Measurements from ENCODE around the gene DDX6. TPM values are rescaled to one million over a fixed set of nuclear protein-coding genes. Genes with fewer than 3 reads are reported as not detected.

Gene DDX6
- total RNA-seq, 1 donor from 2014 or later: 218 TPM

DNA sequence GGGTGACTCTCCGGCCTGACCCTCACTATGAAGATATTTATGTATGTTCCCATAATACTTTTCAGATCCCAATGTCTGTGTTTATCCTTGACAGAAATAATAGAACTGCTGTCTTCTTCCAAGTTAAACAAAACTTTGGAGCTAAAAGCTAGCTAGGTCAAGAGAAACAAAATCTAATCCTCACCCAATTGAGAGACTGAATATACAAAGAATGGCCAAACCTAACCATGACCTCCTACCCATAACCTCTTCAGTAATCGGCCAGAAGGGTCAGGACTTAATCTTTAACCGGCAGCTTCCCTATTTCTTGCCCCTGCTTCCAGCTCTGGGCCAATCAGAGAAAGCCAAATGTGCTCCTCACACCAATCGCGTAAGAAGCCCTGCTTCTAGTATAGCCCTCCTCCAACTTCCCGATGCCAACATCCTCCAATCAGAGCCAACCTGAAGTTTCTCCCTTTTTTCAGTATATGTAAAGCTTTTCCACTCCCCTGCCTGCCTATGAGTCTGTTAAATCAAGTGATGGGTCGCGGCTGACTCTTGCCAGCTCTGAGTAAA is 1.7 kb upstream of the DDX6 start:
- peak; percentile 43 for DNase-seq (ENCODE audit: low read depth, low spot score)
- TF ChIP-seq, protein P1, sequence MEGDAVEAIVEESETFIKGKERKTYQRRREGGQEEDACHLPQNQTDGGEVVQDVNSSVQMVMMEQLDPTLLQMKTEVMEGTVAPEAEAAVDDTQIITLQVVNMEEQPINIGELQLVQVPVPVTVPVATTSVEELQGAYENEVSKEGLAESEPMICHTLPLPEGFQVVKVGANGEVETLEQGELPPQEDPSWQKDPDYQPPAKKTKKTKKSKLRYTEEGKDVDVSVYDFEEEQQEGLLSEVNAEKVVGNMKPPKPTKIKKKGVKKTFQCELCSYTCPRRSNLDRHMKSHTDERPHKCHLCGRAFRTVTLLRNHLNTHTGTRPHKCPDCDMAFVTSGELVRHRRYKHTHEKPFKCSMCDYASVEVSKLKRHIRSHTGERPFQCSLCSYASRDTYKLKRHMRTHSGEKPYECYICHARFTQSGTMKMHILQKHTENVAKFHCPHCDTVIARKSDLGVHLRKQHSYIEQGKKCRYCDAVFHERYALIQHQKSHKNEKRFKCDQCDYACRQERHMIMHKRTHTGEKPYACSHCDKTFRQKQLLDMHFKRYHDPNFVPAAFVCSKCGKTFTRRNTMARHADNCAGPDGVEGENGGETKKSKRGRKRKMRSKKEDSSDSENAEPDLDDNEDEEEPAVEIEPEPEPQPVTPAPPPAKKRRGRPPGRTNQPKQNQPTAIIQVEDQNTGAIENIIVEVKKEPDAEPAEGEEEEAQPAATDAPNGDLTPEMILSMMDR (conservative IDR thresholded peaks at IDR 0.05): no peak
- H3K27ac Mint-ChIP-seq (ENCODE audit: unreplicated experiment): no peak overlapping the region

DNA sequence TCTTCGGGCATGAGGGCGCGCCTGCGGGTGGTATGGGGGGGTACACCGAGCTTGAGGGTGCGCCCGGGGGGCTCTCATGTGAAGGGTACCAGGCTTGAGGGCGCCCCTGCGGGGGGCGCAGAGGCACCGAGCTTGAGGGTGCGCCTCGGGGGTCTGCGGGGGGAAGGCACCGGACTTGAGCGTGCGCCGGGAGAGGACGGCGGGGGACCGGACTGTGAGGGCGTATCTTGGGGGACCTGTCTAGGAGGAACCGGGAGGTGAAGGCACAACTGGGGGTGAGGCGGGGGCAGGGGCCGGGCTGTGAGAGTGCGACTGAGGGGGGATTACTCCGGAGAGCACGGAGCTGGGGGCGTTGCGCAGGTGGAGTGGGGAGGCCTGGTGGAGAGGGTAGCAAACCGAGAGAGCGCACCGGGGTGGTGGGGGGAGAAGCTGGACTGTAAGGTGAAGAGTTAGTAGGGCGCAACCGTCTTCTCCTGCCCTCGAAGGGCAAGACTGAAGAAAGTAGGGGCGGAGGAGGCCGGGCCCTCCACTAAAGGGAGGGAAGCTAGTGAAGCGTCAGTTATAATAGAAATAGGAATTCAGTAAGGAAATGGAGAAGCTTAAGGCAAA is 1.1 kb upstream of the DDX6 start:
- H3K9me3 Mint-ChIP-seq: no peaks in the 10 kb centered on the region
- H3K27ac Mint-ChIP-seq (ENCODE audit: unreplicated experiment): peak overlapping the region; percentile 98
- TF ChIP-seq, protein P1 (conservative IDR thresholded peaks at IDR 0.05): no peak
- H3K36me3 Mint-ChIP-seq (ENCODE audit: low read depth): peaks cover 9% of the 10 kb centered on the region
- no peak for DNase-seq (ENCODE audit: low read depth, low spot score)
- H3K27me3 Mint-ChIP-seq (ENCODE audit: low read depth): peaks cover 3% of the 10 kb centered on the region
- peak overlapping the region; percentile 100 for H3K4me3 Mint-ChIP-seq
- peaks cover 37% of the 10 kb centered on the region for H3K4me1 Mint-ChIP-seq

More for the DNA sequence above, 1.7 kb upstream of the DDX6 start:
- Mint-ChIP-seq H3K9me3 (no peaks in the 10 kb centered on the region), H3K36me3 (ENCODE audit: low read depth) (peaks cover 9% of the 10 kb centered on the region), H3K27me3 (ENCODE audit: low read depth) (peaks cover 3% of the 10 kb centered on the region), H3K4me3 (peak overlapping the region; percentile 100), H3K4me1 (peaks cover 38% of the 10 kb centered on the region)

DNA sequence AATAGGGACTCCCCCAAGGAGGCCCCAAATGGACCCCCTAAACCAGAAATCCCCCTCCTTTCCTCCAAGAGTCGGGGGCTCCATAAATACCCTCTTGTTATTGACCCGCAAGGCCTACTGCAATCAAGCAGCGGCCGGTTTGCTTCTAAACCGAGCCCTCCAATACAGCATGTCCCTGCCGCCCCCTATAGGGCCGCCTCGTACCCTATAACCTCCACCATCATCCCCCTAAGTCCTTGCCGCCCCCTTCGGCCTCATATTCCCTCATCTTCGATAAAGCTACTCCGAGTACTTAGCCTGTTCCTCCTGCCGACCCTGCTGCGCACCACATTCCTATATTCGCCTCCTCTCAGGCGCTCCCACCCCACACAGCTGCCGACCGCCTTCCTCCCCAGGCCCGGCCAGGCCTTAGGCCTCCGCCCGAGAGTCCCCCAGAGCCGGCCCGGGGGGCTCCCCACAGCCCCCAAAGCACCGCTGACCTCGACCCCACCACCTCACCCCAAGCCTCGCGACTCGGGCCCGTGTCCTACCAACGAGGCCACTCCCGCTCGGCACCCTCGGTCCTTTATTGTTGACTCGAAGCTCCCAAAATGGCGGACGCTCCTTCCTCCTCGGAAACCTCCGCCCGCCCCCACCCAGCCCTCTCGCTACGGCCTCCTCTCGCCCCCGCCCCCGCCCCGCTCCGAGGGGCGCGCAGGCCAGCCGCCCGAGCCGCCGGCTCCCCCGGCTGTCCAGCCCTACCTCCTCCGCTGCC is 430 bp downstream of the DDX6 start:
- Mint-ChIP-seq H3K36me3 (ENCODE audit: low read depth) (peaks cover 9% of the 10 kb centered on the region), H3K4me1 (peaks cover 42% of the 10 kb centered on the region), H3K27me3 (ENCODE audit: low read depth) (peaks cover 3% of the 10 kb centered on the region), H3K4me3 (peak overlapping the region; percentile 100), H3K9me3 (no peaks in the 10 kb centered on the region), H3K27ac (ENCODE audit: unreplicated experiment) (peak overlapping the region; percentile 100)
- TF ChIP-seq, protein P1 (conservative IDR thresholded peaks at IDR 0.05): peak; percentile 57
- peak; percentile 51 for DNase-seq (ENCODE audit: low read depth, low spot score)

DNA sequence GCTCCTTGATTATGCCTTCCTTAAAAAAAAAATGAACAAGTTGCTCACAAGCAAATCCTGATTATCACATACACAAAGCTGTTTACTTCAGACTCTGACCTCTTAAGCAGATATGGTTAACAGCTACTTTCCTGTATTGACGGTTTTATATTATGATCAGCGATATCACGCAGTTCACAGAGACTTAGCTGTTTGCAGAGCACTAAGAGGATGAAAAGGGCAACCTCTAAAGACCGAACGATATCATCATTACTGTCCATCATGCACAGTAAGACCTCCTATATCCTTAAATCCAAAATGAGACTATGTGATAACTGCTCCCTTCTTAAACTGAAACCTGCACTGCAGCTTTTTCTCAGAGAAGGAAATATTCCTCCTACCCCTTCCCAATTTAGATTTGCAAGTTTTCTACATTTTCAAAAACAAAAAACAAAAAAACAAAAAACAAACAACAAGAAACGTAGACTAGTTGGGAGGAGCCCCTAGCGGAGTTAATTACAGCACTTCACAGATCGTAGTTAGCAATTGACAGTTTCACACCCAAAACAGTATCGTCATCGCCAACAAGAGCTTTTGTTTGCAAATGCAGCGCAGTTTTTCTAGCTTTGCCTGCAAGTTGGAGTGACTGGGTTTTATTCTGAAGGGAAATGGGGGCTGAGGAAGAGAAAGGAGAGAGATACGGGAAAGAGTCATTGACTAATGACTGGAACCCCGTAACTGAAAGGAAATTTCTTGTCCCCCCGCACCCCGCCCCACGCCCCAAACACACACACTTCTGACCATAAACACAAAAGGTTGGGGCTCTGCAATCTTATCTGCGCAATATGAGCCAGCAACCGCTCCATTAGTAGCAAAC is 1.2 kb downstream of the DDX6 start:
- Mint-ChIP-seq H3K27ac (ENCODE audit: unreplicated experiment) (peak overlapping the region; percentile 100), H3K36me3 (ENCODE audit: low read depth) (peaks cover 9% of the 10 kb centered on the region), H3K27me3 (ENCODE audit: low read depth) (peaks cover 3% of the 10 kb centered on the region)

More for the DNA sequence above, 1.2 kb downstream of the DDX6 start:
- Mint-ChIP-seq H3K4me3 (peak overlapping the region; percentile 100), H3K4me1 (peaks cover 42% of the 10 kb centered on the region), H3K9me3 (no peaks in the 10 kb centered on the region)
- TF ChIP-seq, protein P1 (conservative IDR thresholded peaks at IDR 0.05): no peak
- DNase-seq (ENCODE audit: low read depth, low spot score): no peak
